Peyer's patch (tissue), 4 donors: ENCODE measurements around the gene SERTAD1.

Source experiments
- CTCF ChIP-seq, 6 experiments: fragments of 450-650 bp in 4 of 6; fragments of 200-600 bp in 2 of 6; sonication (generic) in 1 of 6; IDR thresholded peaks; one replicate each; pipeline ENCODE4 v1.5.1; 2017 to 2019; ENCODE audit warnings: antibody characterized with exemption in 6 of 6, mild to moderate bottlenecking in 3 of 6, moderate library complexity in 1 of 6
- POLR2A ChIP-seq, 2 donors: fragments of 450-650 bp; IDR thresholded peaks; one replicate each; pipeline ENCODE4 v1.5.1; 2017; ENCODE audit warnings: antibody characterized with exemption in 2 of 2, mild to moderate bottlenecking in 2 of 2, moderate library complexity in 2 of 2

DNA sequence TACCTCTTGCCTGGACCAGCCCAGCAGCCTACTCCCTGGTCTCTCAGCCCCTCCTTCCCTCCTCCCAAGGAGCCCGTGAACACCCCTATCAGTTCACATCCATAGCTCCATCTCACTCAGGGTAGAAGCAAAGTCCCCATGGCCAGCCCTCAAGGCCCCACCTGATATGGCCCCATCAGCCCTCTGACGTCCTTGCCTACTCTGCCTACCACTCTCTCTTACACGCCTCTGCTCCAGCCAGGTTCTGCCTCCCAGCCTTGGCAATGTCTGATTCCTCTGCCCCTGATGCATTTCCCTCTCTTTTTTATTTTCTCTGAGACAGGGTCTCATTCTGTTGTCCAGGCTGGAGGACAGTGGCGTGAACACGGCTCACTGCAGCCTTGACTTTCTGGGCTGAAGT, 26.2 kb upstream of the SERTAD1 start:
- TF ChIP-seq CTCF (IDR thresholded peaks at IDR 0.05) (no peak), POLR2A (IDR thresholded peaks at IDR 0.05) (no peak)
